Vagina (tissue), 2 donors: ENCODE measurements around the gene DDX49.

Source experiments
- CTCF ChIP-seq, 3 experiments: fragments of 450-650 bp in 2 of 3; fragments of 200-600 bp in 1 of 3; sonication (generic) in 1 of 3; IDR thresholded peaks; one replicate each; pipeline ENCODE4 v1.5.1; 2017 to 2019; ENCODE audit warnings: antibody characterized with exemption in 3 of 3, mild to moderate bottlenecking in 2 of 3, moderate library complexity in 2 of 3
- POLR2A ChIP-seq, 2 donors: fragments of 450-650 bp; IDR thresholded peaks; one replicate each; pipeline ENCODE4 v1.6.1; 2017; ENCODE audit warnings: antibody characterized with exemption in 2 of 2, mild to moderate bottlenecking in 2 of 2, moderate library complexity in 2 of 2
- POLR2AphosphoS5 ChIP-seq, 2 donors: sonication (generic); formaldehyde crosslinking; IDR thresholded peaks; one replicate each; pipeline ENCODE4 v1.9.0; 2017; ENCODE audit warnings: antibody characterized with exemption in 2 of 2, mild to moderate bottlenecking in 2 of 2, low read depth in 1 of 2; ENCODE audit not compliant: insufficient read depth in 1 of 2

DNA sequence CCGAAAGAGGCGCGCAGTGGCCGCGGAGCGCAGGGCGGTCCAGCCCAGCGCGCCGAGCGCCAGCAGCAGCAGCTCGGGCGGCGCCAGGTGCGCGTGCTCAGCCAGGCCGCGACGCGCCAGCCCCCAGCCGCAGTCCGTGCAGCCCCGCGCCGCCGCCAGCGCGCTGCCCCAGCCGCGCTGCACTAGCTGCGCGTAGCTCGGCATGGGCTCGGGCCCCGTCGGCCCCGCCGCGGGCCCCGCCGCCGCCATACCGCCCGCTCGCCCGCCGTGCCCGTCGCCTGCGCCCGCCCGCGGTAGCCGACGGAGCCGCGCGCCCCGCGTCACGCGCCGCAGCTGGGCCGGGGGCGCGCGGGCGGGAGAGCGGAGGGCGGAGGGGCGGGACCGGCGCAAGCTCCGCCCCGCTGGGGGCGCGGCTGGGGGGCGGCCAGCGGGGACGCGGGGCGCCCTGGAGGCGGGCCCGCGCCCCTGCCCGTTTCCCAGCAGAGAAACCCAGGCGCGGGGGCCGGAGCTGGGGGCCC lies 23.6 kb upstream of the DDX49 start, which contains the start of gene CERS1:
- TF ChIP-seq POLR2AphosphoS5 (IDR thresholded peaks at IDR 0.05; ENCODE audit: insufficient read depth in 1 of 2, low read depth in 1 of 2): no peak
- TF ChIP-seq CTCF (IDR thresholded peaks at IDR 0.05): no peak
- TF ChIP-seq POLR2A (IDR thresholded peaks at IDR 0.05): no peak
